Measurements from ENCODE around the gene CMYA5. TPM values are rescaled to one million over a fixed set of nuclear protein-coding genes. Genes with fewer than 3 reads are reported as not detected.

Gene CMYA5
- total RNA-seq, 4 donors from 2014 or later: 15.9 to 33.9 (median 22.0) TPM

GRCh38 chr5:79727451-79728355 lies 38.1 kb downstream of the CMYA5 start:
- 87 to 95% methylated on average over 14 of the region's 14 CpGs for WGBS, 2 donors
- TF ChIP-seq POLR2A (IDR thresholded peaks at IDR 0.05) (no peak), CTCF (IDR thresholded peaks at IDR 0.05) (no peak)
- no peak overlapping the region for H3K4me3 ChIP-seq (replicated peaks in 1 of 3)

GRCh38 chr5:79728396-79728795 lies 38.8 kb downstream of the CMYA5 start:
- no peaks in the 10 kb centered on the region for H3K27me3 ChIP-seq
- no peak overlapping the region for H3K27ac ChIP-seq
- intact Hi-C loops (cut with DNase I): no loop called here
- TF ChIP-seq POLR2A (IDR thresholded peaks at IDR 0.05) (no peak), CTCF (IDR thresholded peaks at IDR 0.05) (no peak)
- no peaks in the 10 kb centered on the region for H3K9me3 ChIP-seq
- 91 to 97% methylated on average over 4 of the region's 4 CpGs for WGBS, 2 donors
- no peaks in the 10 kb centered on the region for H3K36me3 ChIP-seq
- no peaks in the 10 kb centered on the region for H3K4me1 ChIP-seq
- no peak for DNase-seq
- H3K4me3 ChIP-seq (replicated peaks in 1 of 3): no peak overlapping the region

More at GRCh38 chr5:79727451-79728355, 38.1 kb downstream of the CMYA5 start:
- H3K27me3 ChIP-seq: no peaks in the 10 kb centered on the region
- H3K27ac ChIP-seq: no peak overlapping the region
- no peaks in the 10 kb centered on the region for H3K9me3 ChIP-seq
- DNase-seq: no peak
- no peaks in the 10 kb centered on the region for H3K4me1 ChIP-seq
- intact Hi-C loops (cut with DNase I): no loop called here
- H3K36me3 ChIP-seq: no peaks in the 10 kb centered on the region

GRCh38 chr5:79729679-79730078 lies 40.0 kb downstream of the CMYA5 start:
- no peaks in the 10 kb centered on the region for H3K9me3 ChIP-seq
- H3K36me3 ChIP-seq: no peaks in the 10 kb centered on the region
- DNase-seq: no peak
- WGBS, 2 donors: 70 to 92% methylated on average over 2 of the region's 2 CpGs
- H3K27ac ChIP-seq: no peak overlapping the region
- no peaks in the 10 kb centered on the region for H3K4me1 ChIP-seq
- intact Hi-C loops (cut with DNase I): no loop called here
- TF ChIP-seq POLR2A (IDR thresholded peaks at IDR 0.05) (no peak), CTCF (IDR thresholded peaks at IDR 0.05) (no peak)
- H3K4me3 ChIP-seq (replicated peaks in 1 of 3): no peak overlapping the region
- H3K27me3 ChIP-seq: no peaks in the 10 kb centered on the region

DNA sequence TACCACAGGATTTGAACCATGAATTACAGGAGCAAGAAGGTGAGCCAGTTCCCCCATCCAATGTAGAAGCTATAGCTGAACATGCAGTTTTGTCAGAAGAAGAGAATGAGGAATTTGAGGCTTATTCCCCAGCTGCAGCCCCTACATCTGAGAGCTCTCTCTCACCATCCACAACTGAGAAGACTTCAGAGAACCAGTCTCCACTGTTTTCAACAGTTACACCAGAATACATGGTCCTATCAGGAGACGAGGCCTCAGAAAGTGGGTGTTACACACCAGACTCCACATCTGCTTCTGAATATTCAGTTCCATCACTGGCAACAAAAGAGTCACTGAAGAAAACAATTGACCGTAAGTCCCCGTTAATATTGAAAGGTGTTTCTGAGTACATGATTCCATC lies 40.9 kb downstream of the CMYA5 start:
- H3K36me3 ChIP-seq: no peaks in the 10 kb centered on the region
- no peak for TF ChIP-seq POLR2A (IDR thresholded peaks at IDR 0.05)
- TF ChIP-seq CTCF (IDR thresholded peaks at IDR 0.05): no peak
- WGBS, 2 donors: 91 to 97% methylated on average over 3 of the region's 3 CpGs
- no peak overlapping the region for H3K4me3 ChIP-seq (replicated peaks in 1 of 3)
- intact Hi-C loops (cut with DNase I): no loop called here
- no peak overlapping the region for H3K27ac ChIP-seq
- H3K27me3 ChIP-seq: no peaks in the 10 kb centered on the region
- H3K9me3 ChIP-seq: no peaks in the 10 kb centered on the region
- no peaks in the 10 kb centered on the region for H3K4me1 ChIP-seq
- no peak for DNase-seq

DNA sequence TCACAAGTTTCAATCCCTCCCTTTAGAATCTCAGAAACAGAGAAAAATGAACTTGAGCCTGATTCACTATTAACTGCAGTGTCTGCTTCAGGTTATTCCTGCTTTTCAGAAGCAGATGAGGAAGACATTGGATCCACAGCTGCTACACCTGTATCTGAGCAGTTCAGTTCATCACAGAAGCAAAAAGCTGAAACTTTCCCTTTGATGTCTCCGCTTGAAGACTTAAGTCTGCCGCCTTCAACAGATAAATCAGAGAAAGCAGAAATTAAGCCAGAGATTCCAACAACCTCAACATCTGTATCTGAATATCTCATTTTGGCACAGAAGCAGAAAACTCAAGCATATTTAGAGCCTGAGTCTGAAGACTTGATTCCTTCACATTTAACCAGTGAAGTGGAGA lies 42.1 kb downstream of the CMYA5 start:
- Histone ChIP-seq H3K27ac (no peak overlapping the region), H3K4me1 (no peaks in the 10 kb centered on the region), H3K36me3 (no peaks in the 10 kb centered on the region), H3K4me3 (replicated peaks in 1 of 3) (no peak overlapping the region), H3K27me3 (no peaks in the 10 kb centered on the region), H3K9me3 (no peaks in the 10 kb centered on the region)
- WGBS, 2 donors: 96 to 98% methylated on average over 2 of the region's 2 CpGs
- TF ChIP-seq POLR2A (IDR thresholded peaks at IDR 0.05) (no peak), CTCF (IDR thresholded peaks at IDR 0.05) (no peak)
- DNase-seq: no peak
- intact Hi-C loops (cut with DNase I): no loop called here

All from thyroid gland (tissue), 4 donors.